Esophagus (tissue), 2 donors: ENCODE measurements around the gene NAA38. TPM values are rescaled to one million over a fixed set of nuclear protein-coding genes. Genes with fewer than 3 reads are reported as not detected.

Experiments used
- H3K27ac ChIP-seq, 2 donors: one replicate each; pipeline ENCODE4 v1.5.1; 2013; ENCODE audit warnings: low read depth in 2 of 2, mild to moderate bottlenecking in 2 of 2, inconsistent platforms in 1 of 2, low read length in 1 of 2, moderate library complexity in 1 of 2
- H3K27me3 ChIP-seq, 2 donors: one replicate each; pipeline ENCODE4 v1.6.1; 2013; ENCODE audit warnings: low read length in 2 of 2, control low read depth in 1 of 2, mild to moderate bottlenecking in 1 of 2; ENCODE audit not compliant: insufficient read depth in 2 of 2, control insufficient read depth in 1 of 2
- H3K36me3 ChIP-seq, 2 donors: one replicate each; pipeline ENCODE4 v1.6.1; 2013; ENCODE audit warnings: low read length in 1 of 2; ENCODE audit not compliant: control insufficient read depth in 2 of 2, insufficient read depth in 2 of 2
- H3K4me1 ChIP-seq, 2 donors: one replicate each; pipeline ENCODE4 v1.6.1; 2013; ENCODE audit warnings: low read length in 1 of 2; ENCODE audit not compliant: control insufficient read depth in 2 of 2, insufficient read depth in 2 of 2
- H3K4me3 ChIP-seq, 2 donors: one replicate each; pipeline ENCODE4 v1.5.1; 2013; ENCODE audit warnings: low read length in 2 of 2, mild to moderate bottlenecking in 2 of 2, low read depth in 1 of 2, moderate library complexity in 1 of 2
- H3K9me3 ChIP-seq, 2 donors: one replicate each; pipeline ENCODE4 v1.6.1; 2013; ENCODE audit warnings: mild to moderate bottlenecking in 2 of 2, low read depth in 1 of 2, low read length in 1 of 2, moderate library complexity in 1 of 2; ENCODE audit not compliant: control insufficient read depth in 2 of 2, insufficient read depth in 1 of 2
- WGBS, 2 donors: extraction: QIAGEN DNeasy Blood & Tissue Kit; methylation state at CpG; one replicate each; pipeline ENCODE4 v1.1.7; 2013; 5-methylcytosine and 5-hydroxymethylcytosine counted together
- polyA plus RNA-seq, 2 donors: library from polyadenylated mRNA; stranded (reverse); fragments of 200-250 nt; gene quantifications; one replicate each; pipeline ENCODE4 v1.2.3, GENCODE V29; 2013
- donor health status: healthy with polysubstance abuse.
- donor health status: Bipolar disorder and iron deficiency.

The NAA38 gene
- polyA plus RNA-seq, 2 donors, result 108 to 122 TPM

- Histone ChIP-seq H3K4me1 (peaks cover 0 to 7% of the 10 kb centered on the region in 2 donors), H3K36me3 (no peaks in the 10 kb centered on the region), H3K4me3 (no peak overlapping the region), H3K27me3 (no peaks in the 10 kb centered on the region), H3K9me3 (no peaks in the 10 kb centered on the region), H3K27ac (no peak overlapping the region)
- WGBS, 2 donors, result 86 to 90% methylated on average over 8 of the region's 8 CpGs
Observed at GRCh38 chr17:7830616-7831015, 26.7 kb downstream of the NAA38 start.

GRCh38 chr17:7825206-7825990, 32.0 kb downstream of the NAA38 start:
- Histone ChIP-seq H3K4me3 (no peak overlapping the region), H3K9me3 (no peaks in the 10 kb centered on the region), H3K27me3 (no peaks in the 10 kb centered on the region), H3K36me3 (no peaks in the 10 kb centered on the region), H3K27ac (no peak overlapping the region), H3K4me1 (no peaks in the 10 kb centered on the region)
- whole genome bisulfite sequencing, 2 donors, result 32% methylated on average over 12 of the region's 12 CpGs

GRCh38 chr17:7824021-7824924, 33.1 kb downstream of the NAA38 start:
- H3K36me3 ChIP-seq, result no peaks in the 10 kb centered on the region
- no peak overlapping the region for H3K4me3 ChIP-seq
- 66 to 76% methylated on average over 9 of the region's 9 CpGs for WGBS, 2 donors
- H3K27me3 ChIP-seq, result no peaks in the 10 kb centered on the region
- H3K9me3 ChIP-seq, result no peaks in the 10 kb centered on the region
- no peaks in the 10 kb centered on the region for H3K4me1 ChIP-seq
- H3K27ac ChIP-seq, result no peak overlapping the region

- H3K9me3 ChIP-seq, result no peaks in the 10 kb centered on the region
- no peaks in the 10 kb centered on the region for H3K36me3 ChIP-seq
- 84% methylated on average over 20 of the region's 20 CpGs for WGBS, 2 donors
- no peaks in the 10 kb centered on the region for H3K27me3 ChIP-seq
- no peaks in the 10 kb centered on the region for H3K4me1 ChIP-seq
- H3K4me3 ChIP-seq, result no peak overlapping the region
- H3K27ac ChIP-seq, result no peak overlapping the region
Observed at GRCh38 chr17:7823581-7824001, 33.8 kb downstream of the NAA38 start.

GRCh38 chr17:7822126-7822525, 35.2 kb downstream of the NAA38 start:
- Histone ChIP-seq H3K4me3 (no peak overlapping the region), H3K36me3 (no peaks in the 10 kb centered on the region), H3K27ac (no peak overlapping the region), H3K27me3 (no peaks in the 10 kb centered on the region), H3K4me1 (no peaks in the 10 kb centered on the region), H3K9me3 (no peaks in the 10 kb centered on the region)
- WGBS, 2 donors, result 74 to 75% methylated on average over 14 of the region's 14 CpGs

- no peak overlapping the region for H3K4me3 ChIP-seq
- H3K27ac ChIP-seq, result no peak overlapping the region
- H3K4me1 ChIP-seq, result no peaks in the 10 kb centered on the region
- H3K9me3 ChIP-seq, result no peaks in the 10 kb centered on the region
- no peaks in the 10 kb centered on the region for H3K27me3 ChIP-seq
- WGBS, 2 donors, result 80 to 82% methylated on average over 5 of the region's 5 CpGs
- H3K36me3 ChIP-seq, result no peaks in the 10 kb centered on the region
Observed at GRCh38 chr17:7820231-7820630, 37.1 kb downstream of the NAA38 start.

- no peaks in the 10 kb centered on the region for H3K9me3 ChIP-seq
- no peak overlapping the region for H3K4me3 ChIP-seq
- no peak overlapping the region for H3K27ac ChIP-seq
- no peaks in the 10 kb centered on the region for H3K27me3 ChIP-seq
- no peaks in the 10 kb centered on the region for H3K4me1 ChIP-seq
- WGBS, 2 donors, result 85 to 86% methylated on average over 27 of the region's 27 CpGs
- no peaks in the 10 kb centered on the region for H3K36me3 ChIP-seq
Observed at GRCh38 chr17:7818746-7819645, 38.4 kb downstream of the NAA38 start.

GRCh38 chr17:7818026-7818425, 39.3 kb downstream of the NAA38 start:
- 85 to 88% methylated on average over 10 of the region's 10 CpGs for WGBS, 2 donors
- Histone ChIP-seq H3K27ac (no peak overlapping the region), H3K9me3 (no peaks in the 10 kb centered on the region)

GRCh38 chr17:7817643-7817964, 39.8 kb downstream of the NAA38 start:
- no peaks in the 10 kb centered on the region for H3K4me1 ChIP-seq
- 82 to 83% methylated on average over 9 of the region's 9 CpGs for WGBS, 2 donors
- H3K36me3 ChIP-seq, result no peaks in the 10 kb centered on the region
- no peak overlapping the region for H3K4me3 ChIP-seq
- H3K27ac ChIP-seq, result no peak overlapping the region
- H3K27me3 ChIP-seq, result no peaks in the 10 kb centered on the region
- H3K9me3 ChIP-seq, result no peaks in the 10 kb centered on the region

More at GRCh38 chr17:7818026-7818425, 39.3 kb downstream of the NAA38 start:
- Histone ChIP-seq H3K4me3 (no peak overlapping the region), H3K4me1 (no peaks in the 10 kb centered on the region), H3K27me3 (no peaks in the 10 kb centered on the region), H3K36me3 (no peaks in the 10 kb centered on the region)
